ENCODE results near the gene RAB29.

DNA sequence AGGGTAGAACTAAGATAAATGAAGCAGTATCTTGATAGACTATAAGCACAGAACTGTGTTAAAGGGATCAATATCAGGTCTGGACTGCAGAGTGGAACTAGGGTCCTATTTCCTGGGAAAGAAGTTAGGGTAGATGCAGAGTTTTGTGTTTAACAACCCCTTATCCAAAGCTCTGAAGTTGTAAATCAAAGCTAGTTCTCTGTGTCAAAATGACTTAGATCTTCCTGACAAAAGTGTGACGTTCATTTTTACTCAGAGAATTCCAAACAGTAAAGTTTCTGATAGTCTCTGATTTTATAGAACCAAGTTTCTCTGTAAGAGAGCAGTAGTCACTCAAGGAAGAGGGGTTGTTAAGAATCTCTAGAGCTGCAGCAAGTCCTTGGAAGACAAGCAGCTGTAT, 33.6 kb downstream of the RAB29 start:
- TF ChIP-seq, protein P1, sequence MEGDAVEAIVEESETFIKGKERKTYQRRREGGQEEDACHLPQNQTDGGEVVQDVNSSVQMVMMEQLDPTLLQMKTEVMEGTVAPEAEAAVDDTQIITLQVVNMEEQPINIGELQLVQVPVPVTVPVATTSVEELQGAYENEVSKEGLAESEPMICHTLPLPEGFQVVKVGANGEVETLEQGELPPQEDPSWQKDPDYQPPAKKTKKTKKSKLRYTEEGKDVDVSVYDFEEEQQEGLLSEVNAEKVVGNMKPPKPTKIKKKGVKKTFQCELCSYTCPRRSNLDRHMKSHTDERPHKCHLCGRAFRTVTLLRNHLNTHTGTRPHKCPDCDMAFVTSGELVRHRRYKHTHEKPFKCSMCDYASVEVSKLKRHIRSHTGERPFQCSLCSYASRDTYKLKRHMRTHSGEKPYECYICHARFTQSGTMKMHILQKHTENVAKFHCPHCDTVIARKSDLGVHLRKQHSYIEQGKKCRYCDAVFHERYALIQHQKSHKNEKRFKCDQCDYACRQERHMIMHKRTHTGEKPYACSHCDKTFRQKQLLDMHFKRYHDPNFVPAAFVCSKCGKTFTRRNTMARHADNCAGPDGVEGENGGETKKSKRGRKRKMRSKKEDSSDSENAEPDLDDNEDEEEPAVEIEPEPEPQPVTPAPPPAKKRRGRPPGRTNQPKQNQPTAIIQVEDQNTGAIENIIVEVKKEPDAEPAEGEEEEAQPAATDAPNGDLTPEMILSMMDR (IDR thresholded peaks at IDR 0.05), result no peak
- no peak for TF ChIP-seq POLR2A (IDR thresholded peaks at IDR 0.05)

All from Peyer's patch (tissue), 4 donors.